Measurements from ENCODE around the gene SPACA7. TPM values are rescaled to one million over a fixed set of nuclear protein-coding genes. Genes with fewer than 3 reads are reported as not detected.
"Not testable (repeated sequence)": the region's sequence is repeated elsewhere in the genome, so short reads cannot be mapped to it uniquely, and the experiment has no call there.

SPACA7 gene
- total RNA-seq, 1 experiment from 2014 or later = not detected

DNA sequence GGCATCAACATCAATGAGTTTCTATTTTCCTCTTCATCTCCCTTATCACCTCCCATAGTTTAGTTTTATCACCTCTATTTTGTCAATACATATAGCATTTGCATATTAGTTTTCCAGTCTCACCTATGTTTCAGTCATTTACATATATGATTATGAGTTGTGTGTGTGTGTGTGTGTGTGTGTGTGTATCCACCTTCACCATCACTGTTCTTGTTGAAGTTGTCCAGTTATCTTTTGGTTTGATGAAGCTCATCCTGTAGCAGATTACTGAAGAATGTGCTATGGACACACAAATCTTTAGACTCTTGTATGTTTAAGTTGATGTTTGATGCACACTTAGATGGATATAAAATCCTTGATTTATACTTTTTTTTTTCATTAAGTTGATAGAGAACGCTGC lies 40.5 kb downstream of the SPACA7 start:
- no peak for DNase-seq (ENCODE audit: extremely low read depth, low read depth)

DNA sequence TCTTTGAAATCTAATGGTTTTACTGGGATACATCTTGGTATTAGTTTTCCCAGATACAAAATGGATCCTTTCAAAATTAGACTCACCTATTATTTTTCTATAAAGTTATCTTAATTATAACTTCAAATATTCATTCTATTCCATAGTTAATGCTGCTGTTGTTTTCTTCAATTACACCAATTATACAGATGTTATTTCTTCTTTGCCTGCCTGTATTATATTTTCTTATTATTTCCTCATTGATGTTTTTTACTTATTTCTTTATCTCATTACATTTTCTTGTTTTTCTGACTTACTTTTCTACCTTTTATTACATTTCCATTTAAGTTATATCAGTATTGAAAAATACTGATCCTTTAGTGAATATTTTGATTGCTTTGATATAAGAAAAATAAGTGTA lies 40.9 kb downstream of the SPACA7 start:
- DNase-seq (ENCODE audit: extremely low read depth, low read depth) = no peak

DNA sequence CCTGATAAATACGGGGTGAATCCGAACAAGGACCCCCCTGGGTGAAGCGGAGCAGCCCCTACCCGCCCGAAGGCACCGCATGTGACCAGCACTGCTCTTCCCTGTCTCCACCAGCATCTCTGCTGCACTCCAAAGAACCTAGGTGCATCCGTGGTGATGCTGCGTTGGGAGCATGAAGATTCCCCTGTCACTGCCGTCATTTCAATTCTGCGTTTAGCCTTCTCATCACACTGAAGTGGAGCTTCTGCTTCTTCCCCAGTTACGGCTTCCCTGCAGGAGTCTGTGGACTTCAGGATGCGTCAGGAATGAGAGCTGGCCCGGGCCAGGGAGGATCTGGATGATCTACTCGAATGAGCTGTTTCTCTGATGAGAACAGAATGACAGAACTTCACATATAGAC lies 47.9 kb downstream of the SPACA7 start:
- no peak for DNase-seq (ENCODE audit: extremely low read depth, low read depth)

DNA sequence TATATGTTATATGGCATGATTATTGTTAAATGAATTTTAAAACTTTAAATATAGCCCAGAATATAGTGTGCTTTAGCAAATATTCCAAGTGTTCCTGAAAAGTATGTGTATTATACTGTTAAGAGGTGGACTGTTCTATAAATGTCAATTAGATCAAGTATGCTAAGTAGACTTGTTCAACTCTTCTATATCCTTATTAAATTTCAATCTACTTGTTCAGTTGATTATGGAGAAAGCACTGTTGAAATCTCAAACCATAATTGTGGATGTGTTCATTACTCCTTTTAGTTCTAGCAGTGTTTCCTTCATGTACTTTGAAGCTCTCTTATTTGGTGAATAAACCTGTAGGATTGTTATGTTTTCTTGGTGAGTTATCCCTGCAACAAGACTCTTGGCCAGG lies 52.5 kb downstream of the SPACA7 start:
- DNase-seq (ENCODE audit: extremely low read depth, low read depth) = no peak

DNA sequence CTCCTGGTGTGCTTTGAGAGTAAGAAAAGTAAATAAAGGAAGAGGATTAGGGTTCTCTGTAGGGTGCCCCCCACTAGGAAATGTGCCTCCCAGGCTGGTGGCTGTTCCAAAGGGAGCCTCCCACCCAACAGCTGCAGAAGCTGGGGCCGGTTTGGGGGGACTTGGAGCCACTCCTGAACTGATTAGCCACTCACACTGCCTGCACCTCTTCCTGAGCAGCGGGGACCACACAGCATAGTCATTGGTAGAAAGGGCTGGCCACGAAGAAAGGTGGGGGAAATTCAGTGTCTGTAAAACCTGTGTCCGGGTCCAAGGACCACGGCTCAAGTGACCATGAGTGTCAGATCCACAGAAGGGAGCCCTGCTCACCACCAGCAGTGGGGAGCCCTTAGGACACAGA lies 55.6 kb downstream of the SPACA7 start:
- no peak for DNase-seq (ENCODE audit: extremely low read depth, low read depth)

DNA sequence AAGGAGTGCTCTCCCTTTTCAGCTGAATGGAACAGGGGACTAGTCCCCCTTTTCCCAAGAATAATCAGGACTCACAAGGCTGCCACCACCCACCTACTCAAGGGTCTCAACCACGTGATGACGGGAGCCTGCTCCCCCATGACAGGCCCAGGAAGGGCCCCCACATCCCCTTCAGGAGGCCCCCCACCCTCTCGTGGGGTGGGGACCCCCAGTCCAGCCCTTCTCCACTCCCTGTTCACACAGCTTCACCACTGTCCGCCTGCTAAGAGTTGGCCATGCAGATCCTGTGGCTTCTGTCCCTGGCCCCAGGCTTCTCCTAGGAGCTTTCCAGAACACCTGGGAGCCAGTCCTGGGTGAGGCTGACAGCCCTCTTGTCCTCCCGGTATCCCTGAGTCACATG lies 56.6 kb downstream of the SPACA7 start:
- not testable (repeated sequence) for DNase-seq (ENCODE audit: extremely low read depth, low read depth)

DNA sequence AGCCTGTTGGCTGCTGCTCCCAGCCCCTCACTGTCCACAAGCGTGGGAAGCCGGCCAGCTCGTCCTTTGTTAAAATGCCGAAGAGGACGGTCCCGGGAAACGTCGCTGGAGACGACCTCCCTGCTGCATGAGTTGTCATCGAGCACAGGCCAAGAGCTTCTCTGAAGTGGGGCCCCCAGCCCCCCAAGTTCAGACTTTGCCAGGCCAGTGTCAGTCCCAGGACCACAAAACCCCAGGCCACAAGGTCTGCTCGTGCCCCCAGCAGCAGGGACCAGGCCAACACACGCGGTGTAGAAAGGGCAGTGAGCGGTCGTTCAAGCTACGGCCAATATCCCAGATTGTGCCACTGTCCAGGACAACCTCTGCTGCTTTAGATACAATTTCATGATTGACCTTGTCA lies 57.4 kb downstream of the SPACA7 start:
- not testable (repeated sequence) for DNase-seq (ENCODE audit: extremely low read depth, low read depth)

DNA sequence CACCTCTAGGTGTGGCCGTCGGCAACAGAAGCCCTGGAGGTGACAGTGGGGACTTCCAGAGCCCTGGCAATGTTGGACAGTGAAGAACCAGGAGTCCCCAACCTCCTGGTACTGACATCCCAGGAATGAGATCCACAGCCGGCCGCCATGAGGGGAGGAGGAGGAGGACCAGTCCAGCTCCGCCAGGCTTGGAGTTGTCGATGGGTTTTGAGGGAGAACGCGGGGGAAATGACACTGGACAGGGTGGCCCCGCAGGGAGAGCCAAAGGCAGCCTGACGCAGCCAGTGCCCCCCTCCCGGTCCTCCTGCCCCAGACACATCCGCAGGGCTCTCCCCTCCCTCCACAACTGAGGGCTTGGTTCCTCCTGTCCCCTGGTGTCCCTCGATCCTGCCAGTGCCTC lies 57.9 kb downstream of the SPACA7 start:
- no peak for DNase-seq (ENCODE audit: extremely low read depth, low read depth)

DNA sequence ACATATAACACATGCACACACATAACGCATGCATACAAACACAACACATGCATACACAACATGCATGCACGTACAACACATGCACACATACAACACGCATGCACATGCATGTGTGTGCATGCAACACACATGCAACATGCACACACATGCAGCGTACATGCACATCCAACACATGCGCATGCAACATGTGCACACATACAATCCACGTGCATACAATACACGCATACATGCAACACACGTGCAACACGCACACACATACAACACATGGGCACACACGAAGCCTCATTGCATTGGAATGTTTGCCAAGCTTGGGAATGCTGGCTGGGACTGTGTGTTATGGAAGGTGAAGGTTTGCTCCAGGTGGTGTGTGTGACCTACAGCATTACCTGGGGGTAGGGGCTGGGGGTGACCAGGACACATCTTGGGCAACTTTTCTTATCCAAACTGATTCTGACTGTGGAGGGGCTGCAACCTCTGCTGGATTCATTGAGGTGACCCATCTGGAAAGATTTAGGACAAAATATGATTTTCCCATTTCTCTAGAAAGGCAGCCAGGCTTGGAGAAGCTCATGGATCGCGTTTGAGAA lies 58.9 kb downstream of the SPACA7 start:
- no peak for DNase-seq (ENCODE audit: extremely low read depth, low read depth)

DNA sequence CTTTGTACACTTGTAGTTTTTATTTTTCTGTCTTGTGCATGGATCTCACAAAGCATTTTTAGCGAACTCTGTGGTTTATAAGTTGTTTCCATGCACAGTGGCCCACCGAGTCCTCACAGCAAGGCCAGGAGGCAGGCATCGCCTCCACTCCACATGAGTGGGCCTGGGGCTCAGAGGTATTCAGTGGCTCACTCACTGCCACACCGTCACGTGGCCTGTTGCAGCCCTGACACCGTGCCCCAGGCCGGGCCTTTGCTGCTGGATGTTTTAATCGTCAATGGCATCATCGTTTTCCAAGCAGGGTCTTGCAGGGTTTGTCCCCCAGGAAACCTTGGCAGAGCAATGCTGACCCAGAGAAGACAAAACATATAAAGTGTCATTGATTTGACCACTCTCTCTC lies 59.8 kb downstream of the SPACA7 start:
- DNase-seq (ENCODE audit: extremely low read depth, low read depth) = no peak

DNA sequence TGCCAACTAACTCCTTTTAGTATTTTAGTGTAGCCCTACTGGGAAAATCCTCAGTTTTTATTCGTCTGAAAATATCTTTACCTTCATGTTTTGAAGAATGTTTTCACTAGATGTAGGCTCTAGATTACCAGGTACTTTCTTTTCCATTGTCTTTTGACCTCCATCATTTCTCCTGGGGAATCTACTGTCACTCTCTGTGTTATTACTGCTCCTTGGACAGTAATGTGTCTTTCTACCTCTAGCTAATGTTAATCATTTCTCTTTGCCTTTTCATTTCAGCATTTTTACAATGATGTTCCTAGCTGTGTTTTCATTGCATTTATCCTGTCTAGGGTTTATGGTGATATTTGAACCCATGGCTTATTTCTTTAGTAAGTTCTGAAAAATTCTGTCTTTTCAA lies 61.9 kb downstream of the SPACA7 start:
- DNase-seq (ENCODE audit: extremely low read depth, low read depth) = no peak

DNA sequence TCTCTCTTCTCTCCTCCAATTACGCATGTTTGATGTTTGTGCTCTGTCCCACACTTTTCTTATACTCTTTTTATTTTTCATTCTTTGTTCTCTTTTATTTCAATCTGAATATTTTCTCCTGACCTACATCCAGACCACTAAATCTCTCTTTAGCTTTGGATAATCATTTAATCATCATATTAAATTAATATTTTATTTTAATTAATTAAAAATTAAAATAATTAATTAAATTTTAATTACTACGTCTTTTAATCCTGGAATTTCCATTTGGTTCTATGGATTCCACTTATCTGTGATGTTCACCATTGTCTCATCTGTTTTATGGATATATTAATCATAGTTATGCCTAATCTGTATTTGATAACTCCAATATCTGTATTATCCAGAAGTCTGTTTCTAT lies 62.4 kb downstream of the SPACA7 start:
- no peak for DNase-seq (ENCODE audit: extremely low read depth, low read depth)

DNA sequence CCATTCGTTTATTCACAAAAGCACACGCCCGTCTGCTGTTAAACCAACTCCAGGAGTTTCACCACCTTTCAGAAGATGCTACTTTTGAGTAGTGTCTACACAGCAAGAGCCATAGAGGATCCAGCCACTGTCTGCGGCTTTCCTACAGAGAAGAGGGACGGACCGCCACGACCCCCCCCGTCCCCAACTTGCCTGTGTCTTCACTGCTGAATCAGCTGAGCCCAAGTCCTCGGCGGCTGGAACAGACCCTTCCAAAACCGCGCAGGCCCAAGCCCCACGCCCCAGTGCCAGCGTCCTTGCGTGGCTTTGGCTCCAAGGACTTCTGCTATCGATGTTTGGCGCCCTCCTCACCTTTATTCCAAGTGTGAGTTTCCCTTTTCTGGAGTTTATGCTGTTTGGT lies 65.1 kb downstream of the SPACA7 start:
- no peak for DNase-seq (ENCODE audit: extremely low read depth, low read depth)

DNA sequence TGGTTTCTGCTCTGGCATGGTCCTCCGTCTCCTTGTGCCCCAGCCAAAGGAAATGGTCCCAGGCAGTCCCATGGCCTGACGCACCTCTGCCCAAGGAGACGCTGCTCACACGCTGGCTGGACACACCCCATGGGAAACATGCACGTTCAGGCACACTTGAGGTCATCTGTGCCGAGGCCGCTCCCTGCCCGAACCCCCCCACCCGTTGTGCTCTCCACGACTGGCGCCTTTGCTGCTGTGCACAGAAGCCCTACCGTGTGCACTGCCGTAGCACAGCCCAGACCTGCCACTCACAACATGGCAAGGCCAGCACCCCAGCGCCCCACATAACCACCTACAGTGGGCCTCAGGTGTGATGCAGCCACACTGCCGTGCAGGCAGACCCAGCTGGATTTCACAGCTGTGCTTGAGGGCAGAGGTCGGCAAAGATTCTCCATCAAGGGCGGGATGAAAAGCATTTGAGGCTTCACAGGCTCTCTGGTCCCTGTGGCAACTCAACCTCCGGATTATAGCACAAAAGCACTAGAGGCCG lies 65.7 kb downstream of the SPACA7 start:
- no peak for DNase-seq (ENCODE audit: extremely low read depth, low read depth)

DNA sequence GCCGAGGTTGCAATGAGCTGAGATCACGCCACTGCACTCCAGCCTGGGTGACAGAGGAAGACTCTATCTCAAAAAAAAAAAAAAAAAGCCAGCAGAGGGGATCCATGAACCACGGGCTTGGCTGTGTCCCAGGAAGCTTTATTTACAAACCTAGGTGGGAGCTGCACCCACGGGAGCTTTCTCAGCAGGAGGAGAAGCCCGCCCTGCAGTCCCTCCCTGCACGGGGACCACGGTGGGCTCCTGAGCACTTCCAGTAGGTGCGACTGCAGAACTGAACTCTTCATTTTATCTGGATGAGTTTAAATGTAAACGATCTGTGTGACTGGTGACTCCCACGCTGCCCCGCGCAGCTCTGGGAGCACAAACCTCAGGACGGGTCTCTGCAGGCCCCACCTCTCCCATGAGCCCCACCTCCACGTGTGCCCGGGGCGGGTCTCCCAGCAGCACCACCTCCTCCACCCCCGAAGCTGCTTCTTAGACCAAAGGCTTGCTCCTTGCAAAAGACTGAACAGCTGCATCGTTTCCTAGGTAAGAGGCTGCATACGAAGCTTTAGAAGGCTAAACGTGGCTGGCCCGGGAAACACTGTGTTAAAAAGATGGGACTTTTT lies 66.4 kb downstream of the SPACA7 start:
- no peak for DNase-seq (ENCODE audit: extremely low read depth, low read depth)

DNA sequence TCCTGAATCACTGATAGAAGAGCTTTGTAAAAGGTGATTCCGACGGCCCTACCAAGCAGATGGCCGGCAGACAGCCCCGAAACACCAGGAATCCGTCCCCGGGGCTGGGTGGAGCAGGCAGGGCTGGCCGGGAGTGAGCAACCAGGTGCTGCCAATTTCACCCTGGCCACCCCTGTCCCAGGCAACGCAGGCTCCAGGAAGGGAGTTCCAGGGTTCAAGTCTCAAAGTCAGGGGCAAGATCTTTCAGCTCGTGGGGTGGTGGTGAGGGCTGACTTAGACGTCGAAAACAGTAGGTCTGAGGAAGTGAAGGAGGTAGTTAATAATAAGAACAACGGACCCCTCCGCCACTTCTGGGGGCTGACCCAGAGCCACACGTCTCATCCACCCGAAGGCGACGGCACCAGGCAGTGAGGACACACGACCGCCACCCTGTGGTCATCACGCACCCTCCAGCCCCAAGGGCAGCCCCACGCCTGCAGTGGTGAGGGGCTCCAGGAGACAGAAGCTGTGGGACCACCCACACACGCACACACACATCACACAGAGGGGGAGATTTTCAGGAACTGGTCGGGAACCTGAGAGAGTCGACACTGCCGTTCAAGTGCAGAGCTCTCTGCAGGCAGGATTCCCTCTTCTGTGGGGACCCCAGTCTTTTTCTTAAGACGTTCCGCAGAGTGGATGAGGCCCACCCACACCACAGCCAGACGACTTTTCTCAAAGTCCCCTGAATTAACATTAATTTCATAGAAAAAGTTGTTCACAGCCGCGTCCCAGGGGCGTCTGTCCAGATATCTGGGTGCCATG lies 67.2 kb downstream of the SPACA7 start:
- DNase-seq (ENCODE audit: extremely low read depth, low read depth) = peak; percentile 7

DNA sequence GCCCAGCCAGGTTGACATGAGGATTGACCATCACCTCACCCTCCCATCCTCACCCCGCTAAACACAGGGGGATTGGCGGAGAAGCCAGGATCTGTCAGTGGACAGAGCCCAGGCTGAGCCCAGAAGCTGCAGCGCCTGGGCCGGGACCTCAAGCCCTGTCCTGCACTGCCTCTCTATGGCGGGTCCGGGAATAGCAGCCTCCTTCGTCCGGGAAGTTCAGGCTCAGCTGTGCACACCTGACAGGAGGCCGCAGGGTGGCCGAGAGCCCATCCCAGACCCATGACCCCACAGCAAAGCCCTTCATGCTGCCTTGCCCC lies 67.8 kb downstream of the SPACA7 start:
- peak; percentile 46 for DNase-seq (ENCODE audit: extremely low read depth, low read depth)

DNA sequence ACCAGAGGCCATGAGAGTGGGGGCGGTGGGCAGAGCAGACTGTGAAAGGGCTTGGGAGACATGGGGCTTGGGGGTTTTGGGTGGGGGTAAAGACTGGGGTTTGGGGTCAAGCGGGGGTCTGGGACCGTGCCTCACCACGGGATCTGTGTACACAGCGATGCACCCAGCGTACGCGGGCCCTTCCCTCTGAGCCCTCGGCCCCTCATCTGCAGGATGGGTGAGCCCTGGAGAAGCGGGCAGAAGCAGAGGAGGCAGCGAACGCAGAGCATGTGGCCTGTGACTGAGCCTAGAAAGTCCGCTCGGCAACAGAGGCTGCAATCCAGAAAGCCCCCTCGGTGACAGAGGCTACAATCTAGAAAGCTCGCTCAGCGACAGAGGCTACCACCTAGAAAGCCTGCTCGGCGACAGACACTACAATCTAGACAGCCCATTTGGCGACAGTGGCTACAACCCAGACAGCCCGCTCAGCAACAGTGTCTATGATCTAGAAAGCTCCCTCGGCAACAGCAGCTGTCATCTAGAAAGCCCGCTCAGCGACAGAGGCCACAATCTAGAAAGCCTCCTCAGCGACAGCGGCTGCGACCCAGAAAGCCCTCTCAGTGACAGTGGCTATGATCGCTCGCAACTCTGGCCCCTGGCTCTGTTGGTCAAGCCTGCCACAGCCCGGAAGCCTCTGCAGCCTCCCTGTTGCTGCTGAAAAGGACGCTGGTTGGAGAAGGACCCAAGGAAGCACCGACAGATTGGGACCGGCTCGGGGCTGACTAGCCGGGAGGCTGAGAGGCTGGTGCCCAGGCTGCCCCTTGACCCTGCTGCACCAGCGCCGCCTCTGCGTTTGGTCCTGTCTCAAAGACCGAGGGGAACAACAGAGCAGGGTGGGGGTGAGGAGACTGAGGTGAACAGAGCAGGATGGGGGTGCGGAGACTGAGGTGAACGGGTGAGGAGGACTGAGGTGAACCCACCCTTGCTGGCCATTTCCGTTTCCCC lies 68.6 kb downstream of the SPACA7 start:
- no peak for DNase-seq (ENCODE audit: extremely low read depth, low read depth)

DNA sequence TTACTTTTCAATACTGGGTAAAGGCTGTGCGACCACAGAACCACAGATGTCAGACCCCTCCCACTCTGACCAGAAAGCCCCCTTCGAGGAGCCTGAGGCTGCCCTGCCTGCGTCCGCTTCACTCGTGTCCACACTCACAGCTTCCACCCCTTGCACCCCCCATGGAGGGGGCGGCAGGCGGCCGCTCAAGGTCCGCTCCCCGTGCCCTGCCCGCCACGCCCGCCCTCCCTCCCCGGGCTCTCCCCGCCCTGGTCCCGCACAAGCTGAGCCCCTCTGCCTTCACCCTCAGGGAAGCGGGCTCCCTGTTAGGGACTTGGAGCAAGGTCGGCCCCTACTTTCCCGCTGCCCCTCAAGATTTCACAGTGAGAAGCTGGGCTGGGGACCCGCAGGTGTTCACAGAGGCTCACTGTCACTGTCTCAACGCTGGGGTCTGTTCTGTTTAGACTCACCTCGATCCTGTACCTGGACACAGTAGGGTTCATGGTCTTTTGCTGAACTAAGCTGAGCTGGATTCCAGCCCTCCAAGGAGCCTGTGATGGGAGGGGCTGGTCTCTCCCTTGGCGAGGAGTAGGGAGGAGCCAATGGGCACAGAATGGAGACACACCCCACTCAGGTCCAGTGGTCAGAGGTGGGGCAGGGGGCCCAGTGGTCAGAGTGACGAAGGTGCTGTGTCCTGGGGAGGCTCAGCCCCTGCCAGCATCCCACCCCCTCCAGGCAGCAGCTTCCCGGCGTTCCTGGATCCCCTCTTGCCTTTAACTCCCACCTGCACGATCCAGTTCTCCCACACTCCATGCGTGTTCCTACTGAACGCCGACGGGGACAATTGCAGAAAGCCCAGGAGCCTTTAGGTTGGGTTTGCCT lies 69.5 kb downstream of the SPACA7 start:
- DNase-seq (ENCODE audit: extremely low read depth, low read depth) = no peak

DNA sequence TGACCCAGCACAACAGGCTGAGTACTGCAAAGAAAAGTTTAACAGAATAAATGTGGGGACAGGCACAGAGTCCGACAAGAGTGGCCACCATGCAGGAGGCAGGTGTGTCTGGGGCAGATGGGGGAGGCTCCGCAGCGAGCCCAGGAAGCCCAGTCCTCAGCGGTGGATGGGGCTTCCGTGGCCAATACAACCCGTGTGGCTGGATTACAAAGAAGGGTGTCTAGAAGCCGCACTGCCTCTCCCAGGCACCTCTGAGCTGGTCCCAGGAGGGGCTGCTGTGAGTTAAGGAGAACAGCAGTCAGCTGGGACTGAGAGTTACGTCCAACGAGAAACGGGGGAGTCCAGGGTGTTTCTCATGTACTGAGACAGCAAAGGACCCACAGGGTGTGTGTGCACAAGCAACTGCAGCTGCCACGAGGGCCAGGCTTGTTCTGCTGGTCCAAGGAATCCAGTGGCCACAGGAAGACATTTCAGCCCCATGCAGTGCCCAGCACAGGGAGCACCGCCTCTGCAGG lies 70.2 kb downstream of the SPACA7 start:
- DNase-seq (ENCODE audit: extremely low read depth, low read depth) = no peak

Data from NCI-H460 (cell line).